Activated CD4-positive, CD25-positive, alpha-beta regulatory T cell treated with anti-CD3 and anti-CD28 coated beads, Interleukin-2, amount 50 U/mL, for 72 hours (primary cell): Measurements from ENCODE around the gene TFG.
A peak's percentile ranks its signal among the peaks of the same experiment; 100 is the strongest.
"Not testable (repeated sequence)": the region's sequence is repeated elsewhere in the genome, so short reads cannot be mapped to it uniquely, and the experiment has no call there.

Experiments
- DNase-seq: peaks from one replicate; pipeline ENCODE4 v3.0.0; 2021

Gene TFG

DNA sequence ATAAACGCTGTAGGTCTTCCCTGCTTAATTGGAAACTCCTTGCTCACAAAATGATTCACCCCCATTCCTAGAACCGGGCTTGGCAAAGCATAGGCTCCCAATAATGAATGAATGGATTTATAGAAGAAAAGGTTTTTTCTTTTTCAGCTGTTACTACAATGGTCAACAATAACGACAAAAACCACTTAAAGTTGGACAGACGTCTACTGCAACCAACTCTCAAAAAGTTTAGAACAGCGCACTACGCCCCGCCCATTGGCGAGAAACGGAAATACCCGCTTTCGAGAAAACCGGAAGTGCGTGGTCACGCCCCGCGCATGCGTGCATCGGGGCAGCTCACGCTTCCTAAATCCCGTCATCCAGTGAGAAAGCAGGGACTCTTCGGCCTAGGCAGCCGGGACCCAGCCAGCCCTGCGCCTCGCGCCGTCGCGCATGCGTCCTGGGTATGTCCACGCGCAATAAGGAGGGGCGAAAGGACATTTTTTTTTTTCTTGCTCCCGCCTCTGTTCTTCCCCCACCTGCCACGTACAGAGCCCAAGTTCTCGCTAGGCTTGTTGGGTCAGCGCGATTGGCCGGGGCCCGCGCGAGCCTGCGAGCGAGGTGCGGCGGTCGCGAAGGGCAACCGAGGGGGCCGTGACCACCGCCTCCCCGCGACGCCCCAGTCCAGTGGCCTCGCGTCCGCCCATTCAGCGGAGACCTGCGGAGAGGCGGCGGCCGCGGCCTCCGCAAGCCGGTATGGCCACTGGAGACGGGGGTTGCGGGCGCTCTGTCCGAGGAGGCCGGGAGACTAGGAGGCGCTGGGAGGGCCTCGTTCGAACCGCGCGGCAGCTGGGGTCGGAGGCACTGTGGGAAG is at the start of gene TFG:
TFG (plus strand) TSS at position 506 of the 853 bp plus-strand sequence. CDS start 4,192 bp downstream, outside the sequence.
- peak; percentile 97 for DNase-seq

DNA sequence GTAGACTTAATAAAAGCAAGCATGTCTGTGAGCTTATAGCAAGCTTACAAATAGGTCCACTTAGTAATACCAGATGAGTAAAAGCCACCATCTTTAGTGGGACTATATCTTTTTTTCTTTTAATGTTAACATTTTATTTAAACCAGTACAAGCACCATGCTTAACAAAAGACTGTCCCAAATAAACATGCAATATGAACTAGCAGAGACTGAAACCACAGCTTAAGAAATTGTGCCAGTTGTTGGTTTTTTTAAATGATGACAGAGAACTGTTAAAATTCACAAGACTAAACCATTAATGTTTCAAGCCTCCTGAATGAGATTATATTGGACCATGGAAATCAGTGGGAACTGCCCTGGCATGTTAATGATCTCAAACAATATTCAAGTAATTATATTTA is 48.0 kb upstream of the TFG start:
- not testable (repeated sequence) for DNase-seq

- no peak for DNase-seq
These were observed 47.0 kb upstream of the TFG start for GRCh38 chr3:100662113-100662823.

GRCh38 chr3:100665230-100665629 is 44.1 kb upstream of the TFG start:
- no peak for DNase-seq

DNA sequence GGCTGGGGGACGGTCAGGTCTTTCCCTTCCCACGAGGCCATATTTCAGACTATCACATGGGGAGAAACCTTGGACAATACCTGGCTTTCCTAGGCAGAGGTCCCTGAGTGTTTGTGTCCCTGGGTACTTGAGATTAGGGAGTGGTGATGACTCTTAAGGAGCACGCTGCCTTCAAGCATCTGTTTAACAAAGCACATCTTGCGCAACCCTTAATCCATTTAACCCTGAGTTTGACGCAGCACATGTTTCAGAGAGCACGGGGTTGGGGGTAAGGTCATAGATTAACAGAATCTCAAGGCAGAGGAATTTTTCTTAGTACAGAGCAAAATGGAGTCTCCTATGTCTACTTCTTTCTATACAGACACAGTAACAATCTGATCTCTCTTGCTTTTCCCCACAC is 42.6 kb upstream of the TFG start:
- not testable (repeated sequence) for DNase-seq

GRCh38 chr3:100667316-100667715 is 42.0 kb upstream of the TFG start:
- not testable (repeated sequence) for DNase-seq

DNA sequence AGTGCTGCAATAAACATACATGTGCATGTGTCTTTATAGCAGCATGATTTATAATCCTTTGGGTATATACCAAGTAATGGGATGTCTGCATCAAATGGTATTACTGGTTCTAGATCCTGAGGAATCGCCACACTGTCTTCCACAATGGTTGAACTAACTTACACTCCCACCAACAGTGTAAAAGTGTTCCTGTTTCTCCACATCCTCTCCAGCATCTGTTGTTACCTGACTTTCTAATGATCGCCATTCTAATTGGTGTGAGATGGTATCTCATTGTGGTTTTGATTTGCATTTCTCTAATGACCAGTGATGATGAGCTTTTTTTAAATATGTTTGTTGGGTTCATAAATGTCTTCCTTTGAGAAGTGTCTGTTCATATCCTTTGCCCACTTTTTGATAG is 38.3 kb upstream of the TFG start:
- DNase-seq: not testable (repeated sequence)

DNA sequence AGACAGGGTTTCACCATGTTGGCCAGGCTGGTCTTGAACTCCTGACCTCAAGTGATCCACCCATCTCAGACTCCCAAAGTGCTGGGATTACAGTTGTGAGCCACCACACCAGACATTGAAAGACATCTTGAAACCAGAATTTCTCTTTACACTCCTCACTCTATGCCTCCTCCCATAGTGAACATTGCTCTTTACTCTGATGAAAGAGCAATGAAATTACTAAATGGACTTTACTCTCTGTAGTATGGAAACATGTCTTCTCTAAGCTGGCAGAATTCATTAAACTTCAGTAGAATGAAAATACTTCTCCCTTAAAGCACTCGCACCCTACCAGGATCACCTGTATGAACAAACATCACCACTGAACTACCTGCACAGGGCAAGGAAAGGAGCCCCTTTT is 27.8 kb upstream of the TFG start:
- DNase-seq: no peak

DNA sequence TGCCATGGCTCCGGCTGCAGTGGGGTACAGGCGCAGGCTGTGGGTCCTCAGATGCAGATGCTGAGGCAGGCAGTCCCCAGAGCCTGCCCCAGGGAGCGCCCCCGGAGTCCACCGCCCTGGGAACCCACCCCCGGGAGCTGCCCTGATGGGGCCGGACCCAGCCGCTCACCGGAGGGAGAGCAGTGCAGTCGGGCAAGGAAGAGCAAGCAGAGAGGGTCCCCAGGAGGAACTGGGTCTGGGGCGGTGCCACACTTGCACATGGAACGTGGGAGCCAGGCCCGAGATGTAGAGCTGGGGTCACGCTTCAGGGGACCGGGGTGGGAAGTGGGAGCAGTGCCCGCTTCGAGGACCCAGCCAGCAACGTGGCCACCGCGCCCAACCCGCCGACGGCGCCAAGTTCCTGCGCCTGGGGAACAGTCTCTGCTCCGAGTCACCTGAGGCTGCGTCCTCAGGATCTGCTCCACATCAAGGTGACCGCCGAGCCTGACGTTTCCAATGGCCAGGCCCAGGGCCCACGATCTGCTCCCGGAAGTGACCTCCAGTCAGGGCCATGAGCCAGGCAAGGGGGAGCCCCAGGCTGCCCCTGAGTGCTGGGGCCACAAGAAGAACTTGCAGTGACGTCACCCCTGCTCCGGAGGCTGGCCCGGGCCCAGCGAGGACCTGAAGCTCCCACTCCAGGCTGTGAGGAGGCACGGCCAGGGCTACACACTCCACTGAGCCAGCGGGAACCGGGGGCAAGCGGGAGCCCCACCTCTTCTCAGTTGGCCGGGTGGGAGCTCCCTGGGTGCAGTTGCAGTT is 27.0 kb upstream of the TFG start:
- DNase-seq: no peak

DNA sequence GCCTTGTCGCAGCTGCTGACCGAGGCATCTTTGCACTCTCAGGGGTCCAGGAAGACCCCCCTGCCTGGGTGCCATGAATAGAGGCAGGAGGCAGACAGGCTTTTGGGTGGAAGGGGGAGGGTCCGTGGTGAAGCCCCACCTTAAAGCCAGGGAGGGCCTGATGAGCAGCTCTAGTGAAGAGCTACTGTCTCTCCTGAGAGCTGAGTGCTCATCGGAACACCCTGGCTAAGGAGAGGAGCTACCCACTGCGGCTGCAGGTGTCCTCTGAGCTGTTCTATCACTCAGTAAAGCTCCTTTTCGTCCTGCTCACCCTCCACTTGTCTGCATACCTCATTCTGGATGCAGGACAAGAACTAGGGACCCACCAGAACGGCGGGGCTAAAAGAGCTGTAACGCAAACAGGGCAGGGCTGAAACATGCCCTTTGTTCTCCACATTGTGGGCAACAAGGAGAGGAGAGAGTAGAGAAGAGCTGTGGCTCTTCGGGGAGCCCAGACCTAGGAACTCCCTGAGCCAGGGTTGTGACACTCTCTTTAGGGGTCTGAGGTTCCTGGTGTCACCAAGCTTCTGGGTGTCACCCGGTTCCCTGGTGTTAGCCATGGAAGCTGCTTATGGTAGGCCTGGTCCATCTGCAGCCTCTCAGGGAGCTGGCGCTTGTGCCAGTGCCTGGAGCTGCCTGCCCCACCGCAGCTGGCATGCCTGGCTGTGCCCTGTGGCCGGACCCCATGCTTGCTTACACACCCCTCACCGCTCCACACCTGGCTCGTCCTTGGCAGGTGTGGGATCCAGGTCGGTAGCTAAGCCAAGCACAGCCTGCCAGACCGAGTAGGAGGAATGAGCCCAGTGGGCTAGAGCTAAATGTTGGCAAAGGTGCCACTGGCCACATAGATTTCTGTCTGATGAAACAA is 26.2 kb upstream of the TFG start:
- DNase-seq: no peak

GRCh38 chr3:100693225-100693624 is 16.1 kb upstream of the TFG start:
- DNase-seq: no peak

DNA sequence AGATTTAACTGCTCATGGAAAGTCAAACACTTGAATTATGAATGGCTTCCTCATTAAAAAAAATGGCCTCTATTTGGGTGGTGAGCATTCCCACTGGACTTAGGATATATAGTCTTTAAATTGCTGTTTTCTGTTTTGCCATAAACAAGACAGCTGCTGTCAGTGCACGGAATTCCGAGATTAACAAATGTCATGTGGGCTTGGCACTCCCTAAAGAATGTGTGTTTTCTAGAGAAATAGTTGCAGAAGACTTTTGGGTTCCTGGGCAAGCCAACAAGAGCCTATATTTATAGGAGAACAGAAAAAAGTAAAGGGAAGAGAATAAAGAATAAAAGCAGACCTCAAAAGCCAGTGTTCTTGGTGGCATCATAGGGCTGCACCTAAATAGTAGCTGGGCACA is 13.6 kb upstream of the TFG start:
- DNase-seq: no peak

GRCh38 chr3:100696161-100696560 is 13.1 kb upstream of the TFG start:
- no peak for DNase-seq

GRCh38 chr3:100697172-100697571 is 12.1 kb upstream of the TFG start:
- DNase-seq: no peak

DNA sequence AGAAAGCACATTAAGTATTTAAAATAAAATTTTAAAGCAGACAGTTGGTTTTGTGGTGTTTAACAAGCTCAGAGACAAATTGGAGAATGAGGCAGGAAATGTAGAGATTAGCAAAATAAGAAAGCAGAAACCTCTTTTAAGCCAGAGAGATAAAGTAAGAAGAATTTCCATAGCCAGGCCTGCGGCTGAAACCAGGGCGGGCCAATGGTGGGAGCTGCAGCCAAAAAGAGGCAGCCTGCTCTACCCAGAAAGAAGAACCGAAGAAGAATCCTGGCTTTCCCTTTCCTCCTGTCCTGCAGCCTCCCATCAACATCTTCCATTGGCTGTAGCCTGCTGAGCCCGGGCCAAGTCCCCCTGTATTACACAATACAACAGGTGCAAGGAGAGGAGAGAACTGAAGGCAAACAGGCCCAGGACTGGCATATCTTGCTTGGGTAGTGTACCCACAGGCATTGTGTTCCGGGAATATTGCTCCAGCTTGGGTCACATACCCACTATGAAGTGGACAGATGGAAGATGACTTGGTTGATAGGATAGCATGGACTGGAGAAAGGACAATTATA is 11.5 kb upstream of the TFG start:
- DNase-seq: no peak

GRCh38 chr3:100698736-100699135 is 10.6 kb upstream of the TFG start:
- DNase-seq: no peak

DNA sequence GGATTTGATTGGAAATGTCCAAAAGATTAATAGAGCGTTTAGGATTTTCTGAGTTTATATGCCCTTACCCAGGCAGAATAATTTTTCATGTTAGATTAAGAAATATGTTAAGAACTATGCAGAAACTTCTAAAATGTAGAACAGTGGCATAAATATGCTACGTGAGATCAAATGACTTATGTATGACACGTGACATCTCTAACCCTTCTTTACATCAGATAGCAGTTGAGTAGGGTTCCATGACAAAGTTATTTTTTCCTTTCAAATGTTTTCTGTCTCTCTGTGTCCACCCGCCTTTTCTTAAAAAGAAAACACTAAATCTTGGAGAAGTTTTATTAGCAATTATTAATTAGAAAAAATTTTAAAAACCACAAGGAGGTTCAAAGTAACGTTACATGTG is 8.6 kb upstream of the TFG start:
- DNase-seq: no peak

- DNase-seq: no peak
These were observed 7.0 kb upstream of the TFG start for GRCh38 chr3:100702082-100702979.

- no peak for DNase-seq
These were observed 6.3 kb upstream of the TFG start for GRCh38 chr3:100702980-100703345.

GRCh38 chr3:100703865-100704264 is 5.4 kb upstream of the TFG start:
- DNase-seq: no peak

GRCh38 chr3:100706365-100706764 is 2.9 kb upstream of the TFG start:
- DNase-seq: no peak
